Activated naive CD8-positive, alpha-beta T cell treated with anti-CD3 and anti-CD28 coated beads, Interleukin-2, amount 10 ng/mL, durations not matched to agents 7 days and 5 days (primary cell): Measurements from ENCODE around the gene PRR20E. TPM values are rescaled to one million over a fixed set of nuclear protein-coding genes. Genes with fewer than 3 reads are reported as not detected.

ENCODE experiments used
- total RNA-seq, 2 experiments: library from RNA; stranded (reverse); gene quantifications; one replicate each; pipeline ENCODE4 v1.2.3, GENCODE V29; 2021

Gene PRR20E
- total RNA-seq, 2 experiments from 2014 or later = not detected

Other genes starting within 250 kb of the PRR20E start
- gene PRR20A, start 26.3 kb upstream of the PRR20E start, total RNA-seq = not detected
- not detected for gene PRR20B, start 19.7 kb upstream of the PRR20E start, total RNA-seq
- gene PRR20C, start 13.1 kb upstream of the PRR20E start, total RNA-seq = not detected
- not detected for gene PRR20D, start 6.6 kb upstream of the PRR20E start, total RNA-seq